GM13976 (cell line): ENCODE measurements around the gene E2F2.

Experiments used
- DNase-seq: peaks from one replicate; pipeline ENCODE4 v3.0.0; 2012; ENCODE audit warnings: low spot score
- in situ Hi-C: fragments of 300-500 bp; cut with MboI; formaldehyde crosslinking; loops from one replicate; pipeline ENCODE4 v1.12.0; 2022; ENCODE audit warnings: low sequenced_read_pairs, mixed read lengths, inconsistent platforms; ENCODE audit not compliant: unreplicated experiment
- TF ChIP-seq, protein P1 (sequence below): IDR thresholded peaks from 2 replicates; pipeline ENCODE4 v1.5.1; 2012; ENCODE audit warnings: borderline replicate concordance, mild to moderate bottlenecking; ENCODE audit not compliant: insufficient read depth; ENCODE audit errors: extremely low read depth, missing control alignments, control extremely low read depth

The E2F2 gene

DNA sequence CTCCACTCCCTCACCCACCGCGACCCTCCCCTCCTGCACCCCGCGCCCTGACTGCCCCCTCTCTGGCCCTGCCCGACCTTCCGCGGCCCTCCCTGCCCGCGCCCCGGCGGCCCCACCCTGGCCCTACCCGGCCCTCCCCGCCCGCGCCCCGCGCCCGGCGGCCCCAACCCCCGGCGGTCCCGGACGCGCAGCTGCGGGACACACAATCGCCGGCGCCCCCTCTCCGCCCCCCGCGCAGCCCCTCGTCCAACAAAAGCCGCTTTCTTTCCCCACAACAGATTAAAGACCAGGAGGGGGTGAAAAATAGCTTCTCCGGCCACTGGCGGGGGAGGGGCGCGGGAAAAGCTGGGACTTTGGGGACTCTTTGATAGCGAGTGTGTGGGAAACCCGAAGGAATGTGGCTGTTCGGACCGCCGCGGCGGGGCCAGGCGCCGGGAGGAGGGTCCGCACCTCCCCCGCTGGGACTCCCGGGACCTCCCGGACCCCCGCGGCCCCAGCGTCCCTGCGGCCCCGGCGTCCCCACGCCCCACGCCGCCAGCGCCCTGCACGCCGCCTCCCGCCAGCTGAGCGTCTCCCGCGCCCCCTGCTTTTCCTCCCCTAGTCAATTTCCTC lies 37.1 kb upstream of the E2F2 start:
- DNase-seq = no peak
- in situ Hi-C loops = no loop called here
- TF ChIP-seq, protein P1, sequence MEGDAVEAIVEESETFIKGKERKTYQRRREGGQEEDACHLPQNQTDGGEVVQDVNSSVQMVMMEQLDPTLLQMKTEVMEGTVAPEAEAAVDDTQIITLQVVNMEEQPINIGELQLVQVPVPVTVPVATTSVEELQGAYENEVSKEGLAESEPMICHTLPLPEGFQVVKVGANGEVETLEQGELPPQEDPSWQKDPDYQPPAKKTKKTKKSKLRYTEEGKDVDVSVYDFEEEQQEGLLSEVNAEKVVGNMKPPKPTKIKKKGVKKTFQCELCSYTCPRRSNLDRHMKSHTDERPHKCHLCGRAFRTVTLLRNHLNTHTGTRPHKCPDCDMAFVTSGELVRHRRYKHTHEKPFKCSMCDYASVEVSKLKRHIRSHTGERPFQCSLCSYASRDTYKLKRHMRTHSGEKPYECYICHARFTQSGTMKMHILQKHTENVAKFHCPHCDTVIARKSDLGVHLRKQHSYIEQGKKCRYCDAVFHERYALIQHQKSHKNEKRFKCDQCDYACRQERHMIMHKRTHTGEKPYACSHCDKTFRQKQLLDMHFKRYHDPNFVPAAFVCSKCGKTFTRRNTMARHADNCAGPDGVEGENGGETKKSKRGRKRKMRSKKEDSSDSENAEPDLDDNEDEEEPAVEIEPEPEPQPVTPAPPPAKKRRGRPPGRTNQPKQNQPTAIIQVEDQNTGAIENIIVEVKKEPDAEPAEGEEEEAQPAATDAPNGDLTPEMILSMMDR = no peak

DNA sequence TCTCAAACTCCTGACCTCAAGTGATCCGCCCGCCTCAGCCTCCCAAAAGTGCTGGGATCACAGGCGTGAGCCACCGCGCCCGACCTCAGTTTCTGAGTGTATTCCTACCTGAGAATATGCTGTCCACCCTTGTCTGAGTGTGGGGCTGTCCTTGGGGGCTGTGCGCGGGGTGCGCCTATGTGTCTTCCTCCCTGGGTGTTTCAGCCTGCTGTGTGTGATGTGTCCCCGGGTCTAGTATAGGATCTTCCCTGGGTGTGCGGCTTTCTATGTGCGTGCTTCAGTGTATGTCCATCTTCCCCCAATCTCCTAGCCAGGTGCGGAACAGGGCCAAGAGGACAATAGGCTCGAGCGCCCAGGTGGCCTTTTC lies 36.6 kb upstream of the E2F2 start:
- DNase-seq = peak; percentile 44
- TF ChIP-seq, protein P1 = no peak
- in situ Hi-C loops = no loop called here

DNA sequence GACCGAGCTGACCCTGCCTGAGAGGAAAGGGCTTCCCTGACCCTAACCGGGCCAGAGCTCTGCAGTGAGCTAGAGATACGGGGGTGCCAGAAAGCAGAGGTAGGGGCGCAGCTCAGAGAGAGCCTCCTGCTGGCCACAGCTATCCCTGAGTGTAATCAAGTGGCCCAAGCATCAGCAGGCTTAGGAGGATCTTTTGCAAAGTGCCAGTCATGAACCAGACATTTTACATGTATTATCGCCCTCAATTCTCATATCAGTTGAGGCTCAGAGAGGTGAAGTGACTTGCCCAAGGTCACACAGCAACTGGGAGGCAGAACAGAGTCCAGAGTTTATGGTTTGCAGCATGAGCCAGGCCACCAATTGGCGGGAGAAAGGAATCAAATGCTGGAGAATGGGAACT lies 35.3 kb upstream of the E2F2 start:
- no peak for DNase-seq
- TF ChIP-seq, protein P1 = peak; percentile 12
- in situ Hi-C loops = no loop called here

DNA sequence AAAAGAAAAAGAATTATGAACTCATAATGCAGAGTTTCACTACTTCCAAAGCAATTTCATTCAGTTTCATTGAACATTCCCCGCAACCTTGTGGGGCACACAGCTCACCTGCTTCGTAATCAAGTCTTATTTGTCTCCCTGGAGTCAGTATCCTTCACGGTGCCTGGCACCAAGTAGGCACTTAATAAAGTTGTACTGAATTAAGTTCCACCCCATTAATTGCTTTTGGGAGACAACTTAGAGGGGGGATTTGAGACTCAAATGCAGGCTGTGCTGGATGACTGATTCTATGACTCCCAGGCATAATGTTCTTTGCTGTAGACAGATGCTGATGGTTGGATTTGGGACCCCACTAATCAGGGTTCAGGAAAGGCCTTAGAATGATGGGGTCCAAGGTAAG lies 34.7 kb upstream of the E2F2 start:
- DNase-seq = no peak
- TF ChIP-seq, protein P1 = no peak
- in situ Hi-C loops = no loop called here

DNA sequence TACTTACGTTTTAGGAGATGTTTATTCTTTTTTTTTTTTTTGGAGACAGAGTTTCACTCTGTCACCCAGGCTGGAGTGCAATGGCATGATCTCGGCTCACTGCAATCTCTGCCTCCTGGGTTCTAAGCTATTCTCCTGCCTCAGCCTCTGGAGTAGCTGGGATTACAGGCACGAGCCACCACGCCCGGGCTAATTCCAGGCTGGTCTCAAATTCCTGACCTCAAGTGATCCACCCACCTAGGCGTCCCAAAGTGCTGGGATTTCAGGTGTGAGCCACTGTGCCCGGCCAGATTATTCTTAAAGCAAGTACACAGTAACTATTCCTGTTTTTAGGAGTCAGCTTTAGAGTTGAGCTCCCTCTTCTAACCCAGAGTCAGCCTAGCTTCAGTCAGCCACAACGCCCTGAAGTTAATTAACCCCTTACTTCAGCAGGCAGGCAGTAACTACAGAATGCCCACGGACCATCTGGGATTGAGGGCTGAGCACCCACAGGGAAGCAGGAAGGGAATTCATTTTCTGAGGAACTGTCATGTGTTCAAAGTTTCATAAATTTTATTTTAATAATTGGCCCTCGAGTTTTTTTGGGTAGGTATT lies 33.6 kb upstream of the E2F2 start:
- DNase-seq = no peak
- in situ Hi-C loops = no loop called here
- TF ChIP-seq, protein P1 = no peak

DNA sequence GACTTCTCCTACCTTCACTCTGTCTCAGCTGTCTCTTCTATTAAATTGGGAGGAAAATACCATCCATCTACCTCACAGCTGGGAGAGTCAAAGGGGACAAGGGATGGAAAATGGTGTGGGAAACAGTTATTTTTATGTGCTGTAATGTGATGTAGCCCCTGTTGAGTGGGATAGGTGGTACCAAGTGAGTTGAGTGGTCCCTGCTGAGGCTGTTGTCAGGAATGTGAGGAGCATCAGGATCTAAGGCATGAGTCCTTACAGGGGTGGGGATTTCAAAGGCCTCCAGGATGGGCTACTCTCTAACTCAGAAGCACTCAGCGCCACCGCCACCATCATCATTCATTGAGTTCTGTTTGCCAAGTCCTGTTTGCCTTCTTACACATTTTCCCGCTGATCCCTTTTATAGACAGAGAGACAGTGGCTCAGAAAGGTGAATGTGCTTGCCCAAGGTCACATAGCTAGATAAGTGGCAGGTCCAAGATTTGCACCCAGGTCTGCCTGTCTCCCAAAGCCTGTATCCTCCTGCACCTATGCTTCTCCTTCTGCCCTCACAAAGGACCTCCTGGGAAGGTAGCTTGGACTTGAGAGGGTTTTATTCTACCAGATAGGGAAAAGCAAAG lies 32.8 kb upstream of the E2F2 start:
- TF ChIP-seq, protein P1 = no peak
- in situ Hi-C loops = no loop called here
- no peak for DNase-seq
